ENCODE data around the gene RRBP1.
"Not testable (repeated sequence)": the region's sequence is repeated elsewhere in the genome, so short reads cannot be mapped to it uniquely, and the experiment has no call there.

RRBP1 gene

DNA sequence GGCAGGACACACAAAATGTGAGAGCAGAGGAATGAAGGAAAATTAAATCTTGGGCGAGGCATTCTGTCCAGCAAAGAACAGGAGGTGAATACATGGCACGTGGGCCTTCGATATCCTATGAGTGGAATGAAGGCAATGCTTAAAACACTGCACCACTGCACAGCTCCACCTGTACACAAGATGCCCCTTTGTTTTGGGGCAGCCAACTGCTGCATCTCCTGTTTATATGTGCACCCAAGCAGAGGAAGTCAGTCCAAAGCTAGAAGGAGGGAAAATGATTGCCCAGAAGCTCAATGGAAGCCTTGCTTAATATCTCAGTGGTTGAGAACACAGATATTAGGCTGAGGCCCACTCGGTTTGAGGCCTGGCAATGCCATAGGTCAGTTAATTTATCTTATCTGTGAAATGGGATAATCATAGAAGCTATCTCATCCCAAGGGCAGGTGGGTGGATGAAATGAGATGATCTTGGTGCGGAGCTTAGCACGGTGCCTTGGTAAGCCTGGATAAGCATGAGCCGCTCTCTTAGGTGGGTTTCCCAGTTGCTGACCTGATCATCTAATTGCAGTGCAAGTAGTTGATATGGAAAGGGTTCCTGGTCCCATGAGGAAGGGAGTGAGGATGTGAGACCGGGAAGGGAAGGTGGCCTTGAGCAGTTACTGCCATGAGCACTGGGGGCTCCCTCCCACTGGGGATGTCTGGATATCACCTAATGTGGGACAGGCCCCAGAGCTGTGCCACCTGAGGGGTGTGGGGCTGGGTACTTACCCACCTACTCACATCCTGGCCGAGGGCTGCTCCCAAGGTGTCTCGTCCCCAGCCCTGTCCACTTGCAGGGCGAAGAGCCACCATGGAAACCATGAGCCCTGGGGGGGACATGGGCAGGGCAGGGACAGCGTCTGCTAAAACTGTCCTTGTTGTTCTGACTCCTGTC, 27.6 kb upstream of the RRBP1 start:
- DNase-seq, result no peak

DNA sequence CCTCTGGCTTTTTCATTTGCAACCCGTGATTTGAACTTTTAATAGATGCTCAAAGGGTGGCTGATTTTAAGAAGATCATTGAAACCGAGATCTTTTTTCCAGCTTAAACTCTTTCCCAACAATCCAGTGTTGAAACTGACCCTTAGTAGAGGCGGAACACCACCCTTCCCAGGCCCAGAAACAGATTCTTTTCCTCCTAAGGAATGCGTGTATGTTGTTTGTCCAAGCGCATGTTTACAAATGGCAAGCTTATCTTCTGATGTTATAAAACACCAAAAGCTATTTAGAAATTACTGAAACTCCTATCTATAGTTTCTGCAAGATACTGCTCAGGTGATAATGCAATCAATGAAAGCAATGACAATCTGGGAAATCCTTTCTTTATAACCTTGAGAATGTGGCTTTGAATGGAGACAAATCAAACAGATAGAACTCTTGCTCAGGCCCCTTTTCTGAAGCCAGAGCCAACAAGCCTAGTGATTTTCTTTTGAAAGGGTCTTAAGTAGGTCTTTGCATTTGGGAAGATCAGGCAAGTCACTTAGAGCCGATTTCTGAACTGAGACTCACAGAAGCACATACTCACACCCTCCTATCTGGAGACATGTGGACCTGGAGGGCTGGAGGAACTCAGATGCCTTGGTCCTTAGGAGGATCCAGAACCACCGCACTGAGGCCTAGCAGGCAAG, 26.8 kb upstream of the RRBP1 start:
- no peak for DNase-seq

DNA sequence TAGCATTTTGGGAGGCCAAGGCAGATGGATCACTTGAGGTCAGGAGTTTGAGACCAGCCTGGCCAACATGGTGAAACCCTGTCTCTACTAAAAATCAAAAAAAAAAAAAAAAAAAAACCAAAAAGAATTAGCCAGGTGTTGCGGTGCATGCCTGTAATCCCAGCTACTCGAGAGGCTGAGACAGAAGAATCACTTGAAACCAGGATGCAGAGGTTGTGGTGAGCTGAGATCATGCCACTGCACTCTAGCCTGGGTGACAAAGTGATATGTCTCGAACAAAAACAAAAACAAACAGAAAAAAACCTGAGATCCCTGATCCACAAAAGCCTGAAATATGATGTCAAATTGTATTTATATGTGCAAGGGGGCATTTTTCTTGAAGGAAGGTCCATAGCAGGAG, 25.9 kb upstream of the RRBP1 start:
- DNase-seq, result not testable (repeated sequence)

DNA sequence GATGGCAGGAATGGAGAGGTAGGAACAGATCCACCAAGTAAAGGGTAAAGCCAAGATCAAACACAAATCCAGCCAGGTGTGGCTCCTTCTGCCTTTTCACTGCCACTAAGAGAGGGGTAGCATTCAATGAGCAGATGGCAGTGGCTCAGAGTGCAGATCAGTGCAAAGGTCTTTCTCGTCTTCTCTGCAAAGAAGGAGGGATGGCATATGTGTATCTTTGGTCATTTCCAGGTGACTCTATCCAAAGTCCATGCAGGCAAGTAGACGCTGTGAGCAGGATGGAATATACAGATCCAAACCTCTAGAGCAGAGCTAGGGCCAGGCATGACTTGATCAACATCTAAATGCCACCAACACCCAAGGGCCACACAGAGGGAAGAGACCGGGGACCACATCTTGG, 24.6 kb upstream of the RRBP1 start:
- no peak for DNase-seq

DNA sequence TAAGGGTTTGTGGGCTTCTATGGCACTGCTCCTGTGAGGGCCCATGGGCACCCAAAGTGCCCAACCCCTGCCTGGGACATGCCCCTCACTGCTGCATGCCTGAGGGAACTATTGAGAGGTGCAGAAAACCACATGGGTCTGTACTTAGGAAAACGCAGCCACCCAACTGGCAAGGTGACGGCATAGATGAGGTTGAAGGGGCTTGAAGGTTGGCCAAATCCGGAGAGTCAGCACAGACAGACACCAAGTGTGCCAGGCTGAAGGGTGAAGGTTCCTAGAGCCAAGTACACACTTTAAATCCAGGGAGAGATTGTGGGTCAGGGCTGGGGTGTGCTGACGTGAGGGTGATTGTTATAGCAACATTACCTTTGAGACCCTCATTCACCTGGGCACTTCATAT, 23.9 kb upstream of the RRBP1 start:
- no peak for DNase-seq

DNA sequence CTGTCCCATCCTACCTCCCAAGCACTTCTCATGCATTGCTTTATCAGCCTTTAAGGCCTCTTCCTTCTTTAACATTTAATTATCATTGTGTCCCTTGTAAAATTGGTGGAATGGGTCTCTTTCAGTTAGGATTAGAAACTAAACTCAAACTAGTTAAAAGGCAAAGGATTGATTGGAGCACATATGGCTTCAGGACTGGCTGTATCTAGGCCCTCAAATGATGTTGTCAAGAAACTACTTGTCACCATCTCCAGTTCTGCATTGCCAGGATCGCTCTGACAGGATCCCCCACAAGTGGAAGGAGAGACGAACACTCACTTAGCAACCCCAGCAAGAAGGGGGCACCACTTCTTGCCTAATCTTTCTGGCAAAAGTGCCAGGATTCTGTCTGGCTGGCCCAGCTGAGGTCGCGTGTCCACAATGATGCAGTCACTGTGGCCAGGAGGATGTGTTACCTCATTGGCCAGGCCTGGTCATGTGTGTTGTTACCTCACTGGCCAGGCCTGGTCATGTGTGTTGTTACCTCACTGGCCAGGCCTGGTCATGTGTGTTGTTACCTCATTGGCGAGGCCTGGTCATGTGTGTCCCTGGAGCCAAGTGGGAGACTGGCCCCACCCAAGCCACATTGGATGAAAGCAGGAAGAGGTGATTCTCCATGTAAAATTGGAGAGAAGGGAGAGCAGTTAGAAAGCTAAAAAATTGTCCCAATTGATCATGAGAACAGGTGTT, 22.7 kb upstream of the RRBP1 start:
- DNase-seq, result no peak

DNA sequence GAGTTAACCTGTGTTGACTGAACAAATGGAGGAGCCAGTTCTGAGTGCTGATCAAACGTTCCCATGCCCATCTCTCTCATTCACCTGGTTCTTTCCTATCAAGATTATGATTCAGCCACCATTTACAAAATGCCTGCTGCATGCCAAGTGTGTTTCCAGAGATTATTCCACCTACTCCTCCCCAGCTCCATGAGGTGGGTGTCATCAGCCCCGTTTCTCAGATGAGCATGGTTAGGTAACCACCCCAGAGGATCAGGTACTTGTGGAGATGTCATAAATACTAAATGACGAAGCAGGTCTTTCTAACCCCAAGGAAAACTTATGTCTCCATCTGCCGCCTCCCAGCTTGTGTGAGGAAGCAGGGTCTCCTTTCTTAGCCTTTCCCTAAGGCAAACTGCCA, 19.8 kb upstream of the RRBP1 start:
- no peak for DNase-seq

DNA sequence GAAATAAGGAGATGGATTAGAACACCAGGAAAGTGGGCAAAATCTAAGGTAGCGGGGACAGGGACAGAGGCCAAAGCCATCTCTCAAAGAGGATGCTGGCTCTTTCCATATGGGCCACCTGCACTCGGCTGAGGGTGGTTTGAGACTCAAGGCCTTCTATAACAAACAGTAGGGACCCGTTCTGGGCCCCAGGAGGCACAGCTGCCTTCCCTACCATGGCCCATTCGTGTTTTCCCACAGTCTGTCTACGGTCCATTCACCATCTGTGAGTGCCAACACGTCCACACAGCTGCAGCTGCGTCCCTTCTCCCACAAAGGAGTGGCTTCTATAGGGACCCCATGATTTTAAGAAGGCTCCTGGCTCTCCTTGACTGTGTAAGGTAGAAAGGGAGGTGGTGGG, 18.6 kb upstream of the RRBP1 start:
- DNase-seq, result no peak

DNA sequence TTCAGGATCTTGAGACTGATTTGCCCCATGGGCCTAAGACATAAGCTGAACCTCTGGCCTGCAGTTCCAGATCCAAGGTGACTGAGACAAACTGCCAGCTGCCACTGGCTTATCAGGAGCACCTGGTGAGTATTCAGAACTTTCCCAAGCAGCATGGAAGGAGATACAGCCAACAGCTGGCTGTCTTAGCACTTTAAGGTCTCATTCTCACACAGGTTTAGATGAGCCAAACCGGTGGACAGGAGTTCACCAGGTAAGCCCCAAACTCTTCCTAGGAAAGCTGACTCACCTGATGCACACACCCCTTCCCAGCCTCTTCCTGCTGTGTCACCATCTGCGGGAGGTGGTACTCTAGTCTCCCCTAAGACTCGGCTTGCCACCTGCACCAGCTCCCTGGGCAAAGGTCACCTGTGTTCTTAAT, 17.9 kb upstream of the RRBP1 start, which contains the start of gene BANF2:
Gene BANF2 (plus strand): TSS at position 36 of the 421 bp plus-strand sequence. CDS start 25,060 bp downstream, outside the sequence.
- no peak for DNase-seq

DNA sequence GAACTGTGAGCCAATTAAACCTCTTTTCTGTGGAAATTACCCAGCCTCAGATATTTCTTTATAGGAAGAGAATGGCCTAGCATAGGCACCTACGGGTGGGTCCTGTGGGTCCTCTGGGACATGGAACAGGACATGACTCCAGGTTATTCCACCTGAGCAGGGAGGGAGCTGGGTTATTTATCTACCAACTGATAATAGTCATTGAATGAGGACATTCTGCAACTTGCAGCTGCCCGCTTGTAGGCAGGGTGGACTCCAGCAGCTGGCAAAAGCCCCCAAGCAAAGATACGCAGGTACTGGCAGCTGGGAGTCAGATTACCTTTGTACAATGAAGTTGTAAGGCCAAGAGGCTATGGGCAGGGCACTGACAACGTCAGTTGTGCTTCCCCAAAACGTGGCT, 16.3 kb upstream of the RRBP1 start:
- DNase-seq, result no peak

DNA sequence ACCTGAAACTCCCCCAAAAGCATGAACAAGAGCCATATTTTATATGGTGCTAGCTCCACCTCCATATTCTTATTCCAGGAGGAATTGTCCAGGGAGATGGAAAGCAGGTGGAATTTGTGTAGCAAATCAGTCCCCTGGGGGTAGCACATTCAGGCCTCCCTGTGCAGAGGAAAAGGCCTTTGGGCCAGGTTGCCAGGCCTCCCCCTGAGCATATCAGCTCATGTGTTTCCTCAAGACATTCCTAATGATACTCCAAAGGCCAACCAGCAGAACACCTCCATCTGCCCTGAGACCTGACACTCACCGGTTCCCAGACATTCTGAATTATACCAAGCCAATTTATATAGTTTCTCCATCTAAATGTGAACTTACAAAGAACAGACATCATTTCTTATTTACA, 15.1 kb upstream of the RRBP1 start:
- DNase-seq, result no peak

DNA sequence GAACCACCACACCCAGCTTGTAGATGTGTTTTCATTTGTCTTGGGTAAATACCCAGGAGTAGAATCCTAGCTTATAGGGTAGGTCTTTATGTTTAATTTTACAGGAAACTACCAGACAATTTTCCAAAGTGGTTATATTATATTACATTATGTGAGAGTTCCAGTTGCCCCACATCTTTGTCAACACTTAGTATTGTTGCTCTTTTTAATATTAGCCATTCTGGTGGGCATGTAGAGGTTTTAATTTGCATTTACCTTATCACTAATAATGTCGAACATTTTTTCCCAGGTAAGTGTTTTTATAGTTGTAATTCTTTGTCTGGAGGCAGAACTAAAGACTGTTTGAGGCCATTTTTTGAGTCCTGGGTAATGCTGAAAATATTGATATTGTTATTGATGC, 14.2 kb upstream of the RRBP1 start:
- DNase-seq, result no peak

DNA sequence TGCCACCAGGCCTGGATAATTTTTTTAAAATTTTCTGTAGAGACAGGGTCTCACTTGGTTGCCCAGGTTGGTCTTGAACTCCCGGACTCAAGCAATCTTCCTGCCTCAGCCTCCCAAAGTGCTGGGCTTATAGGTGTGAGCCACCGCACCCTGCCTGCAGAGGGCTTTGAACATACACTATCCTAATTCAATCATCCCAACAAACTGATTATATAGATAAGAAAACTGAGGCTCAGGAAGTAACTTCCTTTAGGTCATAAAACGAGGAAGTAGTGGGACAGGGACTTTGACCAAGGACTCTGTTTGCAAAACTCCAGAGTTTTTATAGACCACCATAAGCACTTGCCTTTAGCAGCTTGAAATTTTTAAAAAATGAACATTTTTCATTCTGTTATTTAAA, 12.7 kb upstream of the RRBP1 start:
- DNase-seq, result no peak

DNA sequence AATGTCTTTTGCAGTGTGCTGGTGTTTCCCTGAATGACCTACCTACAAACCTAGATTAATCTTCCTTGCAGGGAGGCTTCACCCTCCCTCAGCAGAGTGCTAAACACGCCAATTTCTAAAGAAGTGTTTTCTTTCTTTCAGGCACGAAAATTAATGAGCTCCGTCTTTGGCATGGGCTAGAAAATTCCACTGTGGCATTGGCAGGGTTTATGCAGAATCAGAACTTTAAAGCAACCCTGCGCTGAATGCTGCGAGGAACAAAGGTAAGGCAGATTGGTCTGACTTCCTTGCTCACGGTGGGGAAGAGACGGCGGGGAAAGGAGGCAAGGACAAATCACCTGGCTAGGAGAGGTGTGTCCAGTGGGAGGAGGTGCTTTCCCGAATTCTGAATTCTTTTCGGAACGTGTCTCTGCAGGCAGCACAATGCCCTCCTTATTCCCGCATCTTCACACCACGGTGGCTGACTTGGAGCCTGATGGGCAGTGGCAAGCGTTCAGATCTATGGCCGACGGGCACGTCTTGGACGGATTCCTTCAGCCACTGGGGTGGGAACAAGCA, 11.5 kb upstream of the RRBP1 start:
- no peak for DNase-seq

DNA sequence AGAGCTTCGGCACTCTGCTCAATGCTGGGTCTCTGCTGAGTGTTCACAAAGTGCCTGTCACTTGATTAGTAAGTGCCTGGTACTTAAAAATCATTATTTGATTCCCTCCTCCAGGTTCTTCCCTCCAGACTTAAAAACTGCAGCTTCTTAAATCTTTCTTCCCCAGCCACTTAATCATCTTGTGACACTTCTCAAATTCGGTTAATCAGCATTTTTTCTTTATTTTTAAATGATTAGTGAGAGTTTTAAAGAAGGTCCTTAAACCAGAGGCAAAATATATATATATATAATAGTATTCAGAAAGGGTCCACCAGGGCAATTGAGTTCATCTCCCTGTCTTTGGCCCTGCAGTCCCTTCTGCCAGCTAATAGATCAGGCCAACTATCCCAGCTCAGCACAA, 9.7 kb upstream of the RRBP1 start:
- DNase-seq, result no peak

DNA sequence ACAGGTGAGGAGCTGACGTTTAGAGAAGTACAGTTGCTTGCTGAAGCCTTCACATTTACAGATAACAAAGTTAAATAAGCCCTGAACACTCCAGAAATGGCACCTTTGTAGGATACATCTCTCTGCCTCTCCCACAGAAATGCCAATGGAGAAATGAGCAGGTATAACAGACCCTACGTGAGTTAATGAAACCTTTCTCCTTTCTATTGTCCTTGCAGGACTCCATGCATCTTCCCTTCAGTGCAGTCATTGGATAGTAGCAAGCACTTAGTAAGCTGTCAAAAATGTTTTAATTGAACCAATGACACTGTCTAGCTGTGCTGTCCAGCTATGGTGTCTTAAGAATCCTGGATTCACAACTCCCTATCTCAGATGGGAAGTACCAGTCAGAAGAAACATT, 8.1 kb upstream of the RRBP1 start:
- no peak for DNase-seq

DNA sequence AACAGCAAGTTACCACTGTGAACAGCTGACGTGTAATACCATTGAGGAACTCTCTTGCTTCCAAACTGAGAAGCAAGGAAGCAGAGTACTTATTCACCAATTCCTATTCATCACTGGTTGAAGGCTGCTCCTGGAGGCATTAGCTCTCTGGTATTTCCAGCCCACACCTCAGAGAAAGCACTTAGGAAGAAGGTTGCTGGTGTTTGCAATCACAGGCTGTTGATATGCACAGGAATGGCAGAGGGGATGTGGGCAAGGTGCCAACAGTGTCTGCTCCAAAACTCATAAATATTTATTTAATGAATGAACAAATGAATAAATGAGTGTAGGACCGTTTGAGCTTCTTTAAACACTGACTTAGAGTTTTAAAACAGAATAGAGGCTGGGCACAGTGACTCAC, 6.9 kb upstream of the RRBP1 start:
- DNase-seq, result no peak

DNA sequence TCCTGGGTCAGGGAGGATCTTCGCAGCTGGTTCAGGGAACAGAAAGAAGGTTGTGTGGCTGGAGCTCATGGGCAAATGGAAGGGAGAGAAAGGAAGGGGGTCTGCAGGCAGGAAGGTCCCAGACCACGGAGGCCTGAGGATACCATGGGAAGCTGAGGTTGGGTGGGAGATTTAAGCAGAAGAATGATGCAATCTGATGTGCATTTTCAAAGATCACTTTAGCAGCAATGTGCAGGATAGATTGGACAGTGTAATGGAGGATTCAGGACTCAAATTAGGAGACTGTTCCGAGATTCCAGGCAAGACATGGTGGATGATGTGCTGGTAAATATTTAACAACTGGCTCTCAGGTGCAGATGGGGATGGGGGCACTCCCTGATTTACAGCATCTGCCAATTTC, 5.8 kb upstream of the RRBP1 start:
- DNase-seq, result no peak

DNA sequence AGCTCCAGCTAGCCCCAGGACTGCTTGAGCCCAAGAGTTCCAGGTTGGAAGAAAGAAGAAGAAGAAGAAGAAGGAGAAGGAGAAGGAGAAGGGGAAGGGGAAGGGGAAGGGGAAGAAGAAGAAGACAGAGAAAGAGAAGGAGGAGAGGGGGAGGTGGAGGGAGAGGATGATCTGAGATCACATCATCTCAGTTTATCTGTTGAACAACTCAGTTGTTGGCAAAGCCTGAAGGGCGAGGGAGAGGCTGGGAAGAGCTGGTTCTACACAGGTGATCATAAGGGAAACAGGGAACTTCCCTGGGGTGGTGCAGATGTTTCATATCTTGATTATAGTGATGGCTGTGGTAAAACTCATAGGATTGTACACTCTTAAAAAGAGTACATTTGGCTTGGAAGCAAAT, 3.1 kb upstream of the RRBP1 start:
- DNase-seq, result no peak

DNA sequence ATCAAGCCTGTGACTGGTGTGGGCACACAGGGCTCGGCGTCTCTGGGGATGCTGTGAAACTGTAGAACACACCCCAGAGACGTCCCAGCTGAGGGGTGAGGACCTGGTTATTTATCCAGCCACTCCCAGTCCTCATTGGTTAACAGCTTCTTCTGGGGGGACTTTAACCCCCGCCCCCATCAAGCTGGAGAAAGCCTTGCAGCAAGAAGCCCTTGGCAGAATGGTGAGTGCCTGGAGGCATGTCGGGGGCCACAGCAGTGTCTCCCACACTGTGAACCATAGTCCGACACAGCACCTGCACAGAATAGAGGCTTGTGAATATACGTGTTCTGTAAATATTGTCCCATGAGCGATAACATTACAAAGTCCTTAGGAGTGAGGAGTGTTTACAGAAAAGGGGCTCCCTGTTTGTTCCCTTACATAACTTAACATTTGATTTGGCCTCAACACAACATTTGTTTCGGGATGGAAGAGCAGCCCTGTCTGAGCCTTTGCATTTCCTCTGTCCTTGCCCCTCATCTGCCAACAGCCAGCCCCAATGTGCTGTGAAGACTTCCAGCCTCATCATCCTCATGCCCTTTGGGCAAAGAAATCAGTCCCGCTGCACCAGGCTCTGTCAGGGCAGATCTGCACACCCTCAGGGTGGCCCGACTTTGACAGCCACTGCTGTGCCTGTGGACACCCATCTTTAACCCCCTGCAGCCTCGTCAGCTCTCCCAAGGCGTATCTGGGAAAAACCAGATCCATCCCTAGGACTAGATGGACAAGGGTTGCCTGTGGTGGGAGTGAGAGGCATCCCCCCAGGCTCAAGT, 2.2 kb upstream of the RRBP1 start:
- DNase-seq, result no peak

DNA sequence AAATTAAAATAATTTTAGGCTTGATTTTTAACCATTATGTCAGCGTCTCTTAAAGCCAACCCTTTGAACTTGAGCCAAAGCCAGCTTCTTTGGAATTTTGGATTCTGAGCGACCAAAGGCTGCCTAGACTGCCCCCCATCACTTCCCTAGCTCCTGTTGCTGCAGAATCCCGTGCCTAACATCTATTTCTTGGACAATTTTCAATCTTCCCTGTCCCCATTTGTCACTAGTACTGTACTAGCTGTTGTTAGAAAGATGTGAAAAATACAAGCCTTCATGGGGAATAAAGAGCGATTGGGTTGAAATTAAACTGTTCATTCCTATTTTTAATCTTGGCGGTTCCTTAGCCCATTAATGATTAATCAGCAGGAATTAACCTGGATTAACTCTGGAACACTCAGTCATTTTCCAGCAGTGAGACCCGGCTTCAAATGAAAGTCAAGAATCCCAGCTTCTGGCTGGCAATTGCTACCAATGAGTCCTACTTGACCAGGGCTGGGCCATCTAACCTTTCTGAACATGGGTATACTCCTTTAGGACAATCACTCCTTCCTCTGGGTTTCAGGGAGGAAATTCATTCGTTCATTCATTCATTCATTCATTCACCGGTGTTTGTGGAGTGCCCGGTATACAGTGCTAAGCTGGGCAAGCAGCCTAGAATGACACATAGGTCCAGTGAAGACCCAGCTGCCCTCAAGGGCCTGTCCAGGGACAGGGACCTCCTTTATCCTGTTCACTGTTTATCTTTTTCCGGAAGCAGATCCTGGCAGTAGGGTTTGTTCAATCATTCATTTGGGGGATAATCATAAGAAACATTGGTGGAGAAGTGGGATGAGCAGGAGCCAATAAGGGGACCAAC, 1.4 kb upstream of the RRBP1 start:
- DNase-seq, result no peak

DNA sequence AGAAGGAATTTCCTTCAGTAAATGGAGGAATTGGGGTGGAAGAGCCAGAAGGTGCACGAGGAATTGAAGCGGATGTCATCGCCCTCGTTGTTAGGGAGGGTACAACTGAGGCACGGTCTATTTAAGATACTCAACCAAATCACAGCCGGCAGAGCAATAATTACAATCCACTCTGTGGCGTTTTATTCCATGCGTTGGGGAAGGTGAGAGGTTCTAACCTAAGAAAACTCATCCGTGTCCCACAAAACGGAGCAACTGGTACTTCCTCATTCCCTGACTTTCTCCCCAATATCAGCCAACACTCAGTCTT, 802 bp upstream of the RRBP1 start:
- DNase-seq, result no peak
